H1 (cell line): Measurements from ENCODE around the gene ZDHHC5.

Experiments
- CTCF ChIP-seq, 3 experiments: IDR thresholded peaks; 1 replicate in 2 of 3; 2 replicates in 1 of 3; pipeline versions ENCODE4 v1.5.1 to v1.6.1; 2011; ENCODE audit warnings: low read length in 3 of 3, mild to moderate bottlenecking in 3 of 3, inconsistent platforms in 2 of 3, low read depth in 1 of 3, moderate library complexity in 1 of 3; ENCODE audit not compliant: insufficient read depth in 1 of 3; ENCODE audit errors: control extremely low read depth in 1 of 3
- EZH2 ChIP-seq: fragments of 200-600 bp; sonication (generic); IDR thresholded peaks from 2 replicates; pipeline ENCODE4 v1.7.1; 2012; ENCODE audit warnings: low read depth, mild to moderate bottlenecking, moderate library complexity, low read length, inconsistent platforms; ENCODE audit not compliant: severe bottlenecking
- MAX ChIP-seq: IDR thresholded peaks from 2 replicates; pipeline ENCODE4 v1.6.1; 2012; ENCODE audit warnings: inconsistent platforms
- POLR2A ChIP-seq, 2 experiments: IDR thresholded peaks; 1 replicate in 1 of 2; 2 replicates in 1 of 2; pipeline ENCODE4 v1.6.1; 2011; ENCODE audit warnings: low read depth in 2 of 2, low read length in 2 of 2, mild to moderate bottlenecking in 2 of 2; ENCODE audit errors: control extremely low read depth in 1 of 2
- POLR2AphosphoS5 ChIP-seq: IDR thresholded peaks from 2 replicates; pipeline ENCODE4 v1.6.1; 2011; ENCODE audit warnings: low read depth, low read length
- RNF2 ChIP-seq: fragments of 200-900, 300-1000 bp; sonication (generic); IDR thresholded peaks from 2 replicates; pipeline ENCODE4 v1.7.1; 2016; ENCODE audit warnings: borderline replicate concordance, low read depth, mild to moderate bottlenecking, antibody characterized with exemption, low read length; ENCODE audit not compliant: poor library complexity, severe bottlenecking; ENCODE audit errors: missing control alignments
- TAF1 ChIP-seq: IDR thresholded peaks from 2 replicates; pipeline ENCODE4 v1.6.1; 2011; ENCODE audit warnings: mild to moderate bottlenecking, low read depth, low read length

- no peak; the same call in 1 of the 2 replicates for TF ChIP-seq POLR2AphosphoS5
- TF ChIP-seq MAX: no peak
- peak; percentile 77 for TF ChIP-seq TAF1
- TF ChIP-seq CTCF (IDR thresholded peaks at IDR 0.05; ENCODE audit: control extremely low read depth in 1 of 3, insufficient read depth in 1 of 3, low read depth in 1 of 3, low read length in 3 of 3): no peak
- no peak for TF ChIP-seq POLR2A (IDR thresholded peaks at IDR 0.05; ENCODE audit: control extremely low read depth in 1 of 2, low read depth in 2 of 2, low read length in 2 of 2)
- no peak for TF ChIP-seq RNF2
- TF ChIP-seq EZH2: no peak
Measured at GRCh38 chr11:57667117-57667735, 688 bp upstream of the ZDHHC5 start.
